Activated T-cell treated with anti-CD3 and anti-CD28 coated beads for 1 hour (primary cell): ENCODE results near the gene DAB2.
"Not testable (repeated sequence)": the region's sequence is repeated elsewhere in the genome, so short reads cannot be mapped to it uniquely, and the experiment has no call there.

Experiments
- DNase-seq: peaks from one replicate; pipeline ENCODE4 v3.0.0-alpha.2; 2020; ENCODE audit warnings: low read depth

DAB2 gene

DNA sequence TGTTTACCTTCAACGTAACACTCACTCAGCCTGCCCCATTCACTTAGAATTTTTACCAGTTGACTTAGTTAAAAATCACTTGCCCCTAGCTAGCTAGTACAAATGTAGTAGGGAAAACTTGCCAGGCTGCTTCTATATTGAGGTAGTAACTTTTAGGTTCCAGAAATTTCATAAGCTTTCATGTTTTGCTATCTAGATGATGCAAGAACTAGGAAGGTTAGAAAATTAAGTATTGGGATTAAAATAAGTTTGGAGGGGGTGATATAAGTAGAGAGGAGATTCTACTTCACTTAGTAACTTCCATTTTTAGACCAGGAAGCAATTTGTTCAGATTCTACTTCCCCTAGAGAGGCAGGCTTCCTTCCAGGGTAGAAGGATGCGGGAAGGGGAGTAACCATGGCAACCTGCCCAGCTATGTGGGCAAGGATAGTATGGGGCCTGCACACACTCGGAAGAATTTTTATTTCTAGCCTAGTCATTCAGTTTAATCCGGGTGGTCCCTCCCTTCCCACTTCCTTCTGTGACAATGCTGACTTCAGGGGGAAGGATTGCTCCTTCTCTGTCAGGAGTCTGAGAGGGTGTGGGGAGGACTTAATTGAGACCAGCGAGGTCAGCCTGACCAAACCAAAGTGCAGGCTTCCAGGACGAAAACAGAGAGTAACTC is 4.2 kb downstream of the DAB2 start:
- DNase-seq, result no peak

DNA sequence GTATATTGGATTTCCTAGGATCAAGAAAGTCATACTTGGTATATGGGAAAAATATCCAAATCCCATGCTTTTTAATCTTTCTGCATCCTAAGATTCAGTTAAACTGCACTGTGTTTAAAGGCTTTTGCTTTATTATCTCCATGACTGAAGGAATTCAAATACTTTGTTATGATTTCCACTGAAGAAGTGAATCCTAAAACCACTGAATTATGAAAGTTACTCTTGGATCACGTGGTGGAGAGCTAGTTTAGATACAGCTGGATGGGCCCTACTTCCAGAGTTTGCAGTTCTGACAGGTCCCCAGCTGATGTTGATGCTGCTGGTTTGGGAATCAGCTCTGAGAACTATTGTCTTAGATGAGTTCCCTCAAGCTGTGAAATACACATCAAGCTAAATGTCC is 5.0 kb downstream of the DAB2 start:
- DNase-seq, result no peak

DNA sequence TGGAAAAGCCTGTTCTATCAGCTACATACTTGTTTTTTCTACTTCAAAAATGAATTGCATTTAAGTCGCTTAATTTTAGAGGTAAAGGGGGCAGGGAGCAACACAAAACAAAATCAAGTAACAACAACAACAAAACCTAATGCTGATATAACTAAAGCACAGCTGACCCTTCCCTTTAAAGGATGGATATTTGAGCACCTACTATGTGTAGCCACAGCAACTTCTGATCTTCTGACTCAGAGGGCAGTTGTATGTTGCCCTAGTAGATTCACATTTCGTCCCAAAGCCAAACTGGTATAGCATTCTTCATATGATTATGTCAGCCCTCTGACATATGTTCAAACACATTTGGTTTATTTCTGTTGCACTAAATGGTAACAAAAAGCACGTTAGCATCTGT is 6.8 kb downstream of the DAB2 start:
- no peak for DNase-seq

DNA sequence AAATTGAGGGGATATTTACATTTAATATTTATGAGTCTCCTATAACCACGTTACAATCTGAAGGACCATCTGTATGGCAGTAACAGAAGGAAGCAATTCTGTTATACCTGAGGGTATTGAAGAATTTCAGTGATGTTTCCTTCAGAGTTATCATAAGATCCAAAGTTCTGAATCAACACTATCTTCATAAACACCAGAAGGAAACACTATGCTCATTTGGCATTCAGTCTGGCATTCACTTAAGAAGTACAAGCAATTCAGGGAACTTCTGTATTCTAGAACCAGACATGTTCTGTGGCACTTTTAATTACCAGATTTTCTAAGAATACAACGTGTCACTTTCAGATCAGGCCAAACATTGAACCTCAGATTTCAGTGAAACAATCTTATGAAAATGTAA is 9.6 kb downstream of the DAB2 start:
- no peak for DNase-seq

DNA sequence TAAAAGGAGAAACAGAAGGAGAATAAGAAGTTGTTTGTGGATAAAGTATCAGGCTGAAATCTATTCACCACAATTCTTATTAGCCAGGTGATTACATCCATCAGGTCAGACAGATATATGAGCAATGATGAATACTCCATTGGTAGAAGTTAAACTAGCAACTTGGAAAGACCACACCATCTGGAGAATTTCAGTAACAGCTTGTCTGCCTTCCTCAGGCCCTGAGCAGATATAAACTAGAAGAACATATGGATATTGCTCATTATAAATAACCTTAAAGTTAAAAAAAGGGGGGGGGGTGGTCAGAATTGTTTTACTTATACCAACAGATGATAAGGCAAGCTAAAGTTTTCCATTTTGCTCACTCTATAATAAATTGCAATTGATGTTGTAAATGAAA is 10.4 kb downstream of the DAB2 start:
- DNase-seq, result no peak

DNA sequence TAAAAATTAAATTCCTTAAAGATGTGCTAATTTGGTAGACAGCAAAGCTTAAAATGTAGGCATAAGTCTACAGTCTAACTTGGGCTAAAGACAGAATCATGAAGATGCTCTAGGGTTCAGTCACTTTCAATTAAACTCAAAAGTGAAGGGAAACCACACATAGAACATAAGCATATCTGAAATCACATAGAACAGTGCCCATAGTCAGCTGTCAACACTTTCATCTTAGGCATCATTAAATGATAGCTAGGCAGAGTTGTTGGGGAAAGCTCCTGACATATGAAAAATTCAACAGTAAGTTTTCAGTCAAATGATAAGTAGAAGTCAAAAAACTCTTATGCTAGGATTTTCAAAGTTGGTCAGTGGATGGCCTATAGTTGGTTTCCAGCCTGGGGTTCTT is 11.0 kb downstream of the DAB2 start:
- DNase-seq, result no peak

DNA sequence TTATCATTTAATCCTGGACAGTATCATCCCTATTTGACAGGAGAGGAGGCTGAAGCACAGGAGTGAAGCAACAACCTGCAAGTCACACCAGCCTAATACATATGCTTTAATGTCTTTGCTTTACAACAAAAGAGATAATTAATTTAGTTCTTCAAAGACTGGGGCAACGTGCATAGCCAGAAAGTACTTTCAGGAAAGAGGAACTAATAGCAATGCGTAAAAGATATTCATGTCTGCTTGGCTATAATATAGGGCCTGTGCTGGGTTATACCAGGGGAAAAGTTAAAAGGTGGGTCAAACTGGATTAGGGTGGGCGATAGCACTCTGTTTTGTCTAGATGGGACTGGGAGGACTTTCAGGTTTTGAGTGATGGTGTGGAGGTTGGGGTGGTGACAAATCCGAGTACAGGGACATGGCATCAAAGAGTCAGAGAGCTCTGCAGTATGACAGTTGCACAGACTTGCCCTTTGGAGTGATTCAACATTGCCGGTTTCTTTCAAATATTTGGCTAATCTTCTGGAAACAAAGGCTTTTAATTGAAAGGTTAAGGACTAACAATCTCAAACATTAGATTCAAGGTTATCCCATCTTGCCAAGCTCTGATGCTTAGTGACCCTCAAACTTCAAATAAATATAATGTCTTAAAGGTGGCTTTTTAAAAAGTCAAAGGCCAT is 11.9 kb downstream of the DAB2 start:
- DNase-seq, result no peak

DNA sequence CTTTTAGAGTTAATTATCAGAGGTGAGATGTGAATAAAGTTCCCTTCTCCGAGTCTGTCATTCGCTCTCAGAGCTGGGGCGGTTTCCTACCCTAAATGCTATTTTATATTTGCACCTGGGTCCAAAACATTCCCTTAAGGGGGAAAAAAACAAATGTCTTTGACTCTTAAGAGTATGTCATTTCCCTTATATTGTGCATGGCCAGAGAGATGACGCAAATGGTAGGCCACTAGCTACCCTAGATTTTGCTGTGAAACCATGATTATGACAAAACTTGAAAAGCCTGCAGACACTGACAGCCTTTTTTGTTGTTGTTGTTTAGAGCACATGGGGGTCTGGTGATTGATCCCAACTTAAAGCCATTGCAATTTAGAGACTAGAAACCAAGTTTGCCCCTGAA is 12.8 kb downstream of the DAB2 start:
- DNase-seq, result no peak

DNA sequence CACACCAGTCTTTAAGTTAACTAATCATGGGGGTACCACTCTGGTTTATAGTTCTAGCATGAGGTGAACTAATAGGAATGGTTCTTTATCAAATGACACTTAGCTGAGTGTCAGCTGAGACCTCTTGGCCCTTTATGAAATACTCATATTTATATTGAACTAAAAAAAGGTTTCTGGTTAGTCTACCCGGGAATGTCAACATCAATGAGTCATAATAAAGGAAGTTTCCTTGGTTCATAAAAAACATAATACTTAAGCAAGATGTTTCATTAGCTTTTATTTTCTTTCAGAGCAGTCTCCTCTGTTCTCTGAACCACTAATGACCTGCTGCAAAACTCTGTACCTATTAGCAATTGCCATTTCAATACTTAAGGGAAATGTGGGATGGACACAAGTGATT is 13.7 kb downstream of the DAB2 start:
- no peak for DNase-seq

DNA sequence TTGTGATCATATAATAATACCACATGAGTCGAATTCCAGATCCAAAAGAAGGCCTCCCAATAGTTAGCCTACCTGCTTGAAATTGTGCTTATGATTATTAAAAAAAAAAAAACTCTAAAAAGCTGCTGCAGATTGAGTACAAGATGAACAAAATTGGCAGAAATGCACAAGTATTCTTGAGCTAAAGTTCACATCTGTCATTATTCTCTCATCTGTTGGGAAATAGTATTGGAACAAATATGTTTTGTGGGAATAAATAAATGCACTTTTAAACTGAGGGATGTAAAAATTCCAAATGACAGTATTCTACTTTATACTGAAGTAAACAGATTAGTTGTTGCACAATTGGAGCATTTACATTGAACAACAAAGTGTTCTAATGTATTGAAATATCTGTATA is 15.7 kb downstream of the DAB2 start:
- no peak for DNase-seq

DNA sequence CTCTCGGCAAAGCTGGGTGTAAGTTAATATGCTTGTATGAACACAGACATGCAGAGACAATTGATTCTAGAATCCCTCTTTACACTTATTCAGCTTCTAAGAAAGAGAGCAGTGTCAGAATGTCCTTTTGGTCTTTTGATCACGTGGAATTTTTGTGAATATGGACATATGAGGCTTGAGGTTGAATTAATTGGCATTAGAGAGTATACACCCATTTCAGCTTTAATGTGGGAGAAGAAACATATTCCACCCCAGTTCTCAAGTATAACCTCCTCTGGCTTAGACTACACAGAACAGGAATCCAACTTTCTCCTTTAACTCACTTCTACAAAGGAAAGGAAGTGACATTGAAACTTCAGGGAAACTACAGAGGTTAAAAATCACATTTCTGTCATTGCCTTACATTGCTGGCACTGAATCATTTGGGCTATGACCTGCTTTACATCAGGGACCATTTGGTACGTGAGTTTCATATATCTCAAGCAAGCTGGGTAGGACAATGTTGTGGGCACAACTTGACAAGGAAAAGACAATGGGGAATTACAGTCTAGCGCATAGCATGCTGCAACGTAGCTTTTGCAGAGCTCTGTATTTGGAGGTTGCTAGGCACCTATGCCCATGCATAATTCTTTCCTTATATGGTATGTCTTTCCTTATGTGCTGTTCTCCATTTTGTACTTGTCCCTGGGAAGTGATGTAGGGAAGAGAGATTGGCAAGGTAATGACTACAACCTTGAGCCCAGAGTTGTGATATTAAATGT is 19.5 kb downstream of the DAB2 start:
- no peak for DNase-seq

DNA sequence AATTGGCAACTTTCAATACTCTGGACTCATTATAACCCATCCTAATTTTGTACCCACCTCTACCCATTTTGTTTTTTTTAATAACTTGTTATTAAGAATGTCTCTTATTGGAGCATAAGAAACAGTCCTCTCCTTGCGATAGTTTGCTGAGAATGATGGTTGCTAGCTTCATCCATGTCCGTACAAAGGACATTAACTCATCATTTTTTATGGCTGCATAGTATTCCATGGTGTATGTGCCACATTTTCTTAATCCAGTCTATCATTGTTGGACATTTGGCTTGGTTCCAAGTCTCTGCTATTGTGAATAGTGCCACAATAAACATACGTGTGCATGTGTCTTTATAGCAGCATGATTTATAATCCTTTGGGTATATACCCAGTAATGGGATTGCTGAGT is 21.0 kb downstream of the DAB2 start:
- DNase-seq, result not testable (repeated sequence)

DNA sequence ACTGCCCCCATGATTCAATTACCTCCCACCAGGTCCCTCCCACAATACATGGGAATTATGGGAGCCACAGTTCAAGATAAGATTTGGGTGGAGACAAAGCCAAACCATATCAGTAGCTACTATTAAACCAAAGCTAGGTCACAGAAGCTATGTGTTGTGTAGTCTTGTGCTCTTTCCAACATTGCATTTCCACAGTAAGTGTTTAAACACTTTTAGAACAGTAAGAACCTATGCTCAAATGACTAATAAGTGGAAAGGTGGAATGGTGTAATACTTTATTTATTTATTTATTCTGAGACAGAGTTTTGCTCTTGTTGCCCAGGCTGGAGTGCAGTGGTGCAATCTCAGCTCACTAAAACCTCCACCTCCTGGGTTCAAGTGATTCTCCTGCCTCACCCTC is 22.6 kb downstream of the DAB2 start:
- not testable (repeated sequence) for DNase-seq

DNA sequence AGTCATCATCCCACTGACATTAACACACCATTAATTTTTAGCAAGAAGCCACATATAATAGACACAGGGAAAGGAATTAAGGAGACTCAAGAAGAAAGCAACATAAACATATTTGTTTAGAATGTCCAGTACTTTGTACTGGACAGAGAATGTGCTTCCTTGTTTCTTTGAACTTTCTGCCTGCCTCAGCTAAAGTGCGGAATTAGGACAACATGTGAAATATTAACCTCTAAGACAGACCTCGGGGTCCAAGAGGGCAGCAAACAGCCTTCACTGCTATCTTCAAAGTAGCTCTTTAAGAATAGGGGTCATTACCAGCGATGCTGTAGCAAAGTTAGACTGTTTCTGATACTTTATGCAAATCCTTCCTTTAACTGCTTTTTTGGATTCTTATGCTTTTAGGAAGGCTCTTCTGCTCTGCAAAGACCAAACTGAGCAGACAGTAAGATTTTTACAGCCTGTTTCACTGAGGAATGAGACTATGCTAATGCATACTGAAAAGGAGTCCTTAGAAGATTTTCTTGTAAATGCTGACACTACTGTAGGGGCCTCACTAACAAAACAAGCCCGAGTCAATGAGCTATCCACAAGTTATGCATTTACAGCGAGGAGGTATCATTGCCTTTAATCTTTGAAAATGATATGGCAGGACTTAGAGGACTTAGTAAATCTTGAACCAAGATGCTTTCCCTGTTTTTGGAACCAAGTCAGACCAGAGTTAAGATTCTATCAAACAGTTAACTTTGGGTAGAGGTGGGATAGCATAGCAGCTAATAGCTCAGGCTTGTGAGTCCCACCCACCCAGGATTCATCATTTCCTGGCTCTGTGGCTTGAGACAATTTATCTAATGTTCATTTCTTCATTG is 23.8 kb downstream of the DAB2 start:
- no peak for DNase-seq

DNA sequence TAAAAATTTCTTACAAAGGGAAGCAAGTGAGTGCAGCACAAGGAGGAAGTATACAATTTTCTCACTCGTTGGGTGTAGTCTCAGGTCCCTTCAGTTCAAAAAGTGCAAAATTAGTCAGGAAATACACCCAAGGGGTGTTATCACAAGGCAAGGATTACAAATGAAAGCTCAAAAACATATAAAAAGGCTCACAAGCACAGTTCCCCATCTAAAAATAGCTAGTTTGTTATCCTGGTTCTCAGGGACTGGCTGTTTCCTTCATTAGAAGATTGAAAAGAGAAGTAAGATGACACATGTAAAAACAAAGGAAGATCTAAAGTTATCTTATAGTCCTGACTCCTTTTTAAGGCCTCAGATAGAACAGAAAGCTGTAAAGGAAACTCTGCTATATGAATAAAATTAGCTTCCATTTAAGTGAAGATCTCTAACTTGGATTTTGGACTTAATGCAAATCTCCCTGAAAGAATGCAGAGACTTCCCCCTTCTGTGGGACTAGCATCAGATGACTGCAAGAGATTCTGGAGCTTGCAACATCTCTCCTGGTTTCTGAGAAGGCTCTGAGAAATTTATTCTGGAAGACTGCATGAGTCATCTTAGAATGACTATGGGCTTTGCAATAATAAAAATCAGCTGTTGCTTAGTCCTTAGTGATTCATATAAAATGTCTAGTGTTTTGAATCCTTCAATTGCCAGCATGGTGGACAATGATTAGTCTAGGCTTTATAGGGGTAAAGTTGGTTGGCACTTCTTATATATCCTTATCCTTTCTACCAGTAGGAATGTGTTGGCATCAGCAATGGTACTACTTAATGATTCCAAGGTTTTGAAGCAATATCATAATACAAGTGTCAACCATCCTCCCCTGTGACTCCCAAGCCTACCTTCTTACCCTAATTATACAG is 25.4 kb downstream of the DAB2 start:
- DNase-seq, result no peak

DNA sequence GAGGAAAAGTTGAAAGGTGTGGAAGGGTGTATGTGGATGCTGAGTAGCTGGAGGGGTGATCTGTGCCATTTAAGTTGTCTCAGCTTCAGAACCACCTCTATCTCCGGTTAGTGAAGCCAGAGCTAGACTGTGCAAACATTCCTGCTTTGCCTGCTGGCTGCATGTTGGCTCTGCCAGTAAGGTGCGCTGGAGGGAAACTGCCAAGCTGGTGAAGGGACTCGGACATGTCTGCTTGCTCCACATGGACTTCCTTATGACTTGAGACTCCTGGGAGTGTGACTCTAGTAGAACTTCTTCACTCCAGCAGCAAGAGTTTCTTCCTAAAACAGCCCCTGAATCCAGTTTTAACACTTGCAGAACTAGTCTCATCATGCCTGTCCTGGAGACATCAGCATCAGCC is 27.9 kb downstream of the DAB2 start:
- no peak for DNase-seq

DNA sequence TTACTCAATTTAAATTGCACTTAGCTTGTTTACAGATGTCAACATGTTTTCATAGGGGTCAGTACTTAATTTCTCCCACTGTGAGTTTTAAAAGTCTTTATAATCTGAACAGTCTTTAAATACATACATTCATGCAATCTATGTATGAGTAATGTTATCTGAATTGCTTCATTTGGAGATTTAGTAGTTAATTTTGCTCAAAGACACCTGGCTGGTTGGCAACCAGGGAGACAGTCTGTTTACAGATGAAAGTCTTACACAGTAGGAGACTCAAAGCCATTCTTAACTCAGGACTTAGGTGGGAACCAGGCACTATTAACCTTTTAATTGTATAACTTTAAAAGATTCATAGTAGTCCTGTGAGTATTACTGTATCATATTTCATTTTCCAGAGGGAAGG is 29.3 kb downstream of the DAB2 start:
- no peak for DNase-seq

DNA sequence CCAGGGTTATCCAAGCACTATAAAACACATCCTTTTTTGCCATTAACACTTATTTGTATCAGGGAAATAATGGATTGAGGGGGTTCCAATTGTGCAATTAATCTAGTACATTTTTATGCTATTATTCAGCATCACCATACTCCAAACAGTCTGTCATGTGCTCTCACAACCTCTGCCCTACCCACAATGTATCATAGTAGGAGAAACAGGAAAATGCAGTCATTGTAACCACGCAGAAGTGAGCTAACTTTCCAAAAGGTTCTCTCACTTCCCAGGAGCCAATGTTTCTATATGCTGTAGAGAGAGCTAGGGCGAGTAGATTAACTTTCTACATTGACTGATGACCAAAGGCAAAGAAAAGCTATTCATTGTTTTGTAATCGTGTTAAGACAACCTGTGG is 29.8 kb downstream of the DAB2 start:
- DNase-seq, result no peak

DNA sequence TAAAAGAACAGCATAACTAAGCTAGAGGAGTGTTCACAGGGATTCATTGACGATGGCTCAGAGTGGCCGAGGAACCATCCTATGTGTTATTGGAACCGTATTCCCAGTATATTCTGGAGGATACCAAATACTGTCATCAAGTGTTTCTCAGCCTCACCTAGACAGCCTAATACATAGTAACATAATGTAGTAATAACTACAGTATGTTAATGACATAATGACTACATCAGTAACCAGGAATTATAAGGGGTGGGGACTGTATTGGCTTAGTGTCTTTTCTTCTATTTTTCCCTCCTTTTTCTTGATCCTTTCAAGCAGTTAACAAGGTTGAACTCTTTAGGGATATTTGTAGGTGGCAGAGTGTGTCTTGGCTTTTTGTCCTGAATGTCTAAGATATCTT is 33.8 kb downstream of the DAB2 start:
- DNase-seq, result no peak

DNA sequence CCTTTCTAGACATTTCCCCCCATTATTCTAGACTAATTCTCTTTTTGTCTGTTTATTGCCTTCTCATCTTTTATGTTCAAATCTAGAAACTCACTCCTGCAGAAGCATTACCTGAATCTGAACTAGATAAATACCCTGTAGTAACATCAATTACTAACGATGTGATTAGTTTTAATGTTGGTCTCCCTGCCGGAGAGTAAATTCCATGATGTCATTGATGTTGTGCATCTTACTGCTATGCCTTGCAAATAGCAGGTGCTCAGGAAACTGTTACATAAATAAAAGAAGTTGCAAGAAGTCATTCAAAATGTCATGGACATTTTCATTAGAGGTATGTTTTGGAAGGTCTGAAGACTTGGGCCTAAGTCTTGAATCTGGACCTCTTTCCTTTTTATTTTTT is 37.5 kb downstream of the DAB2 start:
- no peak for DNase-seq

DNA sequence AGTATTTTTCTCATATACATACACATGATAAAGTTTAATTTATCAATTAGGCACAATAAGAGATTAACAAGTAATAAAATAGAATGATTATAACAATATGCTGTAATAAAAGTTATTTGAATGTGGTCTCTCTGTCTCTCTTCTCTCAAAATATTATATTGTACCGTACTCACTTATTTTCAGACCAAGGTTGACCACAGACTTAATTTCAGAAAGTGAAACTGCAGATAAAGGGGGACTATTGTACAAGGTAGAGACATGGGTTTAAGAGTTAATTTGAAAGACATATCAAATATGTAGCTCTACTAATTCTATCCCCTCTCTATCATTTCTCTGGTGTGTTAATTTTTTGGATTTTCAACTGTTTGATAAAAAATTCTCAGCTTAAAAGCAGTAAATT is 40.5 kb downstream of the DAB2 start:
- DNase-seq, result no peak
